Fibroblast of the aortic adventitia (primary cell): Measurements from ENCODE around the gene USP15. TPM values are rescaled to one million over a fixed set of nuclear protein-coding genes. Genes with fewer than 3 reads are reported as not detected.
A peak's percentile ranks its signal among the peaks of the same experiment; 100 is the strongest.

Source experiments
- DNase-seq: peaks from one replicate; pipeline ENCODE4 v3.0.0-alpha.2; 2010; ENCODE audit warnings: low read depth
- H3K4me3 ChIP-seq: 2 replicates; pipeline ENCODE4 v1.5.1; 2011; ENCODE audit warnings: low read depth, mild to moderate bottlenecking, control low read depth, low read length, moderate library complexity
- total RNA-seq: library from RNA; depleted of rRNA; stranded (reverse); fragments of >200 nt; gene quantifications from 2 replicates; pipeline ENCODE4 v1.2.3, GENCODE V29; 2012; ENCODE audit warnings: low replicate concordance
- TF ChIP-seq, protein P1 (sequence below): IDR thresholded peaks from 2 replicates; pipeline ENCODE4 v1.5.1; 2011; ENCODE audit warnings: mild to moderate bottlenecking, low read length, control low read depth, inconsistent platforms; ENCODE audit not compliant: insufficient read depth

USP15 gene
- total RNA-seq = 65.7 and 67.3 TPM in 2 replicates

DNA sequence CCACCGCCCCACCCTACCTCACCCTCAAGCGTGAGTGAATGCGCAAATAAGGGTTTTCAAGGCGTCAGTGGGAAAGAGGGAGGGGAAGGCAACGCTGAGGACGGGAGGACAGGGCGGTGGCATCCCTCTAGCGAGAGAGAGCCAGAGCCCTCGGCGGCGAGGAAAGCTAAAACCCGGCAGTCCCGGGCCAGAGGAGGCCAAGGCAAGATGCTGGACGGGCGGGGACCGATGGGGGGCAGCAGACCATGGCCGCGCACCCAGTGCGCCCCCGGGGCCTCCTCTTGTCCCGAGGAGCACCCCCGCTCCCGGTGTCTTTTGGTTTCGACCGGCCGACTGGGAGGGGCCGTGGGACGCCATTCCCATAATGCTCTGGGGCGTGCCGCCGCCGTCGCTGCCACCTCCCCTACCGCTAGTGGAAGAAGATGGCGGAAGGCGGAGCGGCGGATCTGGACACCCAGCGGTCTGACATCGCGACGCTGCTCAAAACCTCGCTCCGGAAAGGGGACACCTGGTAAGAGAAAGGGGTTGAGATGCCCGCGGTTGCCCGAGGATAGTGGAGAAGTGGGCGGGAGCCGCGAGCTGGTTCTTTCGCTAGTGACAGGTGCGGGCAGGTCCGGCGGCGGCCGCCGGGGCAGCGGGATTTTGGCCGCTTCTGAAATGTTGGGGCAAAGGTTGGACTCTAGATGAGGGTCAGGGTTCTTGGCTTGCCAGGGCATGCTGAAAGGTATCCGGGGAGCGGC is at the start of gene USP15:
USP15 (plus strand) TSS at position 412 of the 740 bp plus-strand sequence; CDS start at position 423, 11 bp downstream.
- TF ChIP-seq, protein P1, sequence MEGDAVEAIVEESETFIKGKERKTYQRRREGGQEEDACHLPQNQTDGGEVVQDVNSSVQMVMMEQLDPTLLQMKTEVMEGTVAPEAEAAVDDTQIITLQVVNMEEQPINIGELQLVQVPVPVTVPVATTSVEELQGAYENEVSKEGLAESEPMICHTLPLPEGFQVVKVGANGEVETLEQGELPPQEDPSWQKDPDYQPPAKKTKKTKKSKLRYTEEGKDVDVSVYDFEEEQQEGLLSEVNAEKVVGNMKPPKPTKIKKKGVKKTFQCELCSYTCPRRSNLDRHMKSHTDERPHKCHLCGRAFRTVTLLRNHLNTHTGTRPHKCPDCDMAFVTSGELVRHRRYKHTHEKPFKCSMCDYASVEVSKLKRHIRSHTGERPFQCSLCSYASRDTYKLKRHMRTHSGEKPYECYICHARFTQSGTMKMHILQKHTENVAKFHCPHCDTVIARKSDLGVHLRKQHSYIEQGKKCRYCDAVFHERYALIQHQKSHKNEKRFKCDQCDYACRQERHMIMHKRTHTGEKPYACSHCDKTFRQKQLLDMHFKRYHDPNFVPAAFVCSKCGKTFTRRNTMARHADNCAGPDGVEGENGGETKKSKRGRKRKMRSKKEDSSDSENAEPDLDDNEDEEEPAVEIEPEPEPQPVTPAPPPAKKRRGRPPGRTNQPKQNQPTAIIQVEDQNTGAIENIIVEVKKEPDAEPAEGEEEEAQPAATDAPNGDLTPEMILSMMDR = peak; percentile 77
- peak; percentile 96 for DNase-seq
- H3K4me3 ChIP-seq = peak within 1 kb of the TSS; percentile 88

DNA sequence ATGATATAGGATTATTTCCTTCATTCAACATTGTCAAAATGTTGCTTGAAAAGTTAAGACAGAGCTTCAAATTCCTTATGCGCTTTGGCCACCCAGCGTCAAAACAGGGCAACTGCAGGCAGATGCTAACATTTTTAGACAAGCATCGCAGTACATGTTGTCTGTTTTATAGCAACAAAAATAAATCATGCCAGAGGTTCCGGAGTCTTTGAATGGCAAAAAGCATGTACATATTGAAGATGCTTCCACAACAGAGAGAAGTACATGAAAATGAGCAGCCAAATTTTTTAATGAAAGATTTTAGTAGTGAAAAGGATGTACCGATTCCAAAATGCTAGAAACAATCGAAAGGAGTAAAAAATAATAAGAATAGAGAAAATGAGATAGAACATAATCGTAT is 49.8 kb upstream of the USP15 start:
- TF ChIP-seq, protein P1 = peak; percentile 98
- DNase-seq = peak; percentile 57
- no peak overlapping the region for H3K4me3 ChIP-seq

DNA sequence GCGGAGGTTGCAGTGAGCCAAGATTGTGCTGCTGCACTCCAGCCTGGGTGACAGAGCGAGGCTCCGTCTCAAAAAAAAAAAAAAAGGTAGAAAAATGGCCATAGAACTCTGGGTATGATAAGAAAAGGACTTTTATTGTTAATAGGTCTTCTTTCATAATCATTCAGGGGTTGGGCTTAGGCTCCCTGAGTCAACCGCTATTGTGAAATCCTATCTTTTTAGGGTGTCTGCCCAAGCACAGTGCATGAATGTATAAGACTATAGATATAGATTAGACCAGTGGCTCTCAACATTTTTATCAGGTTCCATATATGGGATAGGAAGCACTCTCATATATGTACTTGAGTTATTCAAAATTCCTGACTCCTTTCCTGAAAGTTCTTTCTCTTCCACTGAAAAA is 48.7 kb upstream of the USP15 start:
- TF ChIP-seq, protein P1 = no peak
- no peak for DNase-seq
- no peak overlapping the region for H3K4me3 ChIP-seq

DNA sequence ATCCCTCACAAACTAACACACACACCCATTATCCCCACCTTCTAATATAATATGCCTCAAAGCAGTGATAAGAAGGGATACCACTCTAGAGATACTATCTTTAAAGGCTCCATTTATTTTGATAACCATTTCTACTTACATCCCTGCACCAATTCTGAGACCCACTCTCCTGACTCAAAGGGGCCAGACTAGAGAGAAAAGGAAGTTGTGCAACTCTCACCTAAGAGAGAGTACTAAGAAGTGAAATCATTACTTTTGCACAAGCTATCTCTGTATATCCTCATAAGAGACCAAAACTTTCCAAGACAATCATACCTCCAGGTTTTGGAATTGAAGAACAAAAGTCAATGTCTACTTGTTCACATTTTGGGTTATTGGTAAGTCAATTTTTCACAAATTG is 45.4 kb upstream of the USP15 start:
- TF ChIP-seq, protein P1 = no peak
- no peak overlapping the region for H3K4me3 ChIP-seq
- DNase-seq = no peak

DNA sequence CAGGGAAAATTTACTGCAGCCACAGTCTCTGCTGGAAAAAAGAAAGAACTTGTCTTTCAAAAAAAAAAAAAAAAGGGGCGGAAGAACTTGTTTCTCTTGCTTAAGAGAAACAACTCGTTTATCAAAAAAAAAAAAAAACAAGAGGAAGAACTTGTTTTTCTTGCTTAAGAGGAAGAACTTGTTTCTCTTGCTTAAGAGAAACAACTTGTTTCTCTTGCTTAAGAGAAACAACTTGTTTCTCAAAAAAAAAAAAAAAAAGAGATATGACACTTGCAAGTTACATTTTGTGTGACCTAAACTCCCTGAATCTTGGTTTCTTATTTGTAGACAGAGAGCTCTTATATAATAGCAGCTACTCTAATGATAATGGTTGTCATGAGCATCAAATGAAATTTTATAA is 44.7 kb upstream of the USP15 start:
- DNase-seq = no peak

DNA sequence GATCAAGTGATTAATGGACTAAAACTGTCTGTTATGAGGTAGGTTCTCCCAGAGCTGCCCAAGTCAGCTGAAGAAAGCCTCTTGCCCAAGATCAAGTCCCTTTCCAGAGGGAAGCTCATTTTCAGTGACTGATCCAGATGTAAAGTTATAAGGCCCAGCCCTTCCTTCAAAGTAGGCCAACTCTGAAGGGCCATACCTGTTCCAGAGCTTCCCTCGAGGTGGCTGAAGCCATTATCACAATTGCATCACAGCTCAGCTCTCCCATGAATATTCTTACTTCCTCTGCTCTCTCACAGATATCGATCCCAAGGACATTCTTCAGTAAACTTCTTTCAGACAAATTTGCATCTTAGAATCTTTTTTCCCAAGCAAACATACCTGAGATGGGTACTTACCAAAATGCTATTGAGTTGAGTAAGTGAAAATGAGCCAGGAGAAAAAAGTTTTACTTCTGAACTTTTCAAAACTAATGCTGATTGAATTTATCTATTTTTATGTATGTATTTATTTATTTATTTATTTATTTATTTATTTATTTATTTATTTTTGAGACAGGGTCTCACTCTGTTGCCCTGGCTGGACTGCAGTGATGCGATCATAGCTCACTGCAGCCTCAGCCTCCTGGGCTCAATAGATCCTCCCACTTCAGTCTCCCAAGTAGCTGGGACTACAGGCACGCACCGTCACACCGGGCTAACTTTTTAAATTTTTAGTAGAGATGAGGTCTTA is 42.6 kb upstream of the USP15 start:
- TF ChIP-seq, protein P1 = no peak
- no peak overlapping the region for H3K4me3 ChIP-seq
- DNase-seq = no peak

More for the DNA sequence above, 44.7 kb upstream of the USP15 start:
- TF ChIP-seq, protein P1 = no peak
- no peak overlapping the region for H3K4me3 ChIP-seq
